Spleen (tissue), 7 donors: ENCODE measurements around the gene DNAJC27.

ENCODE experiments used
- POLR2A ChIP-seq, 3 donors: fragments of 450-650 bp; IDR thresholded peaks; one replicate each; pipeline ENCODE4 v1.5.1; 2017; ENCODE audit warnings: antibody characterized with exemption in 3 of 3, mild to moderate bottlenecking in 1 of 3
- POLR2AphosphoS5 ChIP-seq, 3 donors: sonication (generic); formaldehyde crosslinking; IDR thresholded peaks; one replicate each; pipeline ENCODE4 v1.5.1; 2017; ENCODE audit warnings: antibody characterized with exemption in 3 of 3
- TF ChIP-seq, protein P1 (sequence below), 11 experiments: fragments of 200-600 bp in 7 of 11; fragments of 450-650 bp in 4 of 11; sonication (generic) in 4 of 11; IDR thresholded peaks in 8 of 11; conservative IDR thresholded peaks in 3 of 11; 1 replicate in 7 of 11; 2 replicates in 4 of 11; pipeline versions ENCODE4 v1.4.0 to v1.8.0; 2016 to 2021; ENCODE audit warnings: antibody characterized with exemption in 11 of 11, inconsistent platforms in 4 of 11, mild to moderate bottlenecking in 1 of 11
- donor health status: DM: no; HTN: no; CAD: no; lungs with moderate emphysema.
- donor health status: DM: no; HTN: no; CAD: no.
- donor health status: DM: no; HTN: no; CAD: no.

- TF ChIP-seq, protein P1, sequence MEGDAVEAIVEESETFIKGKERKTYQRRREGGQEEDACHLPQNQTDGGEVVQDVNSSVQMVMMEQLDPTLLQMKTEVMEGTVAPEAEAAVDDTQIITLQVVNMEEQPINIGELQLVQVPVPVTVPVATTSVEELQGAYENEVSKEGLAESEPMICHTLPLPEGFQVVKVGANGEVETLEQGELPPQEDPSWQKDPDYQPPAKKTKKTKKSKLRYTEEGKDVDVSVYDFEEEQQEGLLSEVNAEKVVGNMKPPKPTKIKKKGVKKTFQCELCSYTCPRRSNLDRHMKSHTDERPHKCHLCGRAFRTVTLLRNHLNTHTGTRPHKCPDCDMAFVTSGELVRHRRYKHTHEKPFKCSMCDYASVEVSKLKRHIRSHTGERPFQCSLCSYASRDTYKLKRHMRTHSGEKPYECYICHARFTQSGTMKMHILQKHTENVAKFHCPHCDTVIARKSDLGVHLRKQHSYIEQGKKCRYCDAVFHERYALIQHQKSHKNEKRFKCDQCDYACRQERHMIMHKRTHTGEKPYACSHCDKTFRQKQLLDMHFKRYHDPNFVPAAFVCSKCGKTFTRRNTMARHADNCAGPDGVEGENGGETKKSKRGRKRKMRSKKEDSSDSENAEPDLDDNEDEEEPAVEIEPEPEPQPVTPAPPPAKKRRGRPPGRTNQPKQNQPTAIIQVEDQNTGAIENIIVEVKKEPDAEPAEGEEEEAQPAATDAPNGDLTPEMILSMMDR (IDR thresholded peaks at IDR 0.05 in 8 of 11, conservative IDR thresholded peaks at IDR 0.05 in 3 of 11): peak in 8 of 11 experiments; percentile 11 to 60 (median 36)
- TF ChIP-seq POLR2AphosphoS5 (IDR thresholded peaks at IDR 0.05): peak; percentile 98 to 99 (median 98)
- peak; percentile 72 to 93 (median 75) for TF ChIP-seq POLR2A (IDR thresholded peaks at IDR 0.05)
These were observed at the start of gene DNAJC27 for GRCh38 chr2:24971536-24972314.
